Lung microvascular endothelial cell (primary cell): ENCODE data around the gene RIBC1. TPM values are rescaled to one million over a fixed set of nuclear protein-coding genes. Genes with fewer than 3 reads are reported as not detected.

Experiments used
- total RNA-seq: library from RNA; depleted of rRNA; stranded (reverse); fragments of >200 nt; gene quantifications from 2 replicates; pipeline ENCODE4 v1.2.1, GENCODE V29; 2014

Gene RIBC1
- total RNA-seq, 1 donor from 2014 or later = under 0.01 TPM

Other genes starting within 250 kb of the RIBC1 start
- 49.8 and 78.2 TPM in 2 replicates for gene KDM5C, start 197.7 kb upstream of the RIBC1 start, total RNA-seq
- gene IQSEC2, start 141.3 kb upstream of the RIBC1 start, total RNA-seq = 0.20 and 0.44 TPM in 2 replicates
- 8.9 and 9.5 TPM in 2 replicates for gene SMC1A, start 219 bp upstream of the RIBC1 start, total RNA-seq
- 48.4 and 65.9 TPM in 2 replicates for gene HSD17B10, start 11.5 kb downstream of the RIBC1 start, total RNA-seq